HG02884 (cell line): ENCODE results near the gene TPSAB1.

Experiments used
- ATAC-seq: cut with Tn5 transposase; IDR thresholded peaks from one replicate; pipeline ENCODE4 v1.9.1; 2021; ENCODE audit warnings: mild to moderate bottlenecking, moderate library complexity; ENCODE audit not compliant: unreplicated experiment

TPSAB1 gene

GRCh38 chr16:1281517-1281916 lies 41.0 kb downstream of the TPSAB1 start:
- ATAC-seq: no peak

GRCh38 chr16:1282324-1282973 lies 41.9 kb downstream of the TPSAB1 start:
- ATAC-seq: no peak

GRCh38 chr16:1283296-1283695 lies 42.8 kb downstream of the TPSAB1 start:
- no peak for ATAC-seq

- ATAC-seq: no peak
These were observed 43.6 kb downstream of the TPSAB1 start for GRCh38 chr16:1283996-1284616.

GRCh38 chr16:1285669-1286512 lies 45.4 kb downstream of the TPSAB1 start:
- ATAC-seq: no peak

- ATAC-seq: no peak
These were observed 46.1 kb downstream of the TPSAB1 start for GRCh38 chr16:1286513-1287094.

- no peak for ATAC-seq
These were observed 47.6 kb downstream of the TPSAB1 start for GRCh38 chr16:1287982-1288670.

GRCh38 chr16:1288813-1289476 lies 48.4 kb downstream of the TPSAB1 start:
- no peak for ATAC-seq

- no peak for ATAC-seq
These were observed 49.0 kb downstream of the TPSAB1 start for GRCh38 chr16:1289477-1289866.

- no peak for ATAC-seq
These were observed 49.6 kb downstream of the TPSAB1 start for GRCh38 chr16:1290063-1290501.

- ATAC-seq: no peak
These were observed 50.5 kb downstream of the TPSAB1 start for GRCh38 chr16:1290860-1291575.

GRCh38 chr16:1291576-1291974 lies 51.1 kb downstream of the TPSAB1 start:
- ATAC-seq: no peak
